Fibroblast of the aortic adventitia (primary cell): Measurements from ENCODE around the gene CDK8. TPM values are rescaled to one million over a fixed set of nuclear protein-coding genes. Genes with fewer than 3 reads are reported as not detected.

Experiments
- DNase-seq: peaks from one replicate; pipeline ENCODE4 v3.0.0-alpha.2; 2010; ENCODE audit warnings: low read depth
- H3K4me3 ChIP-seq: 2 replicates; pipeline ENCODE4 v1.5.1; 2011; ENCODE audit warnings: low read depth, mild to moderate bottlenecking, control low read depth, low read length, moderate library complexity
- total RNA-seq: library from RNA; depleted of rRNA; stranded (reverse); fragments of >200 nt; gene quantifications from 2 replicates; pipeline ENCODE4 v1.2.3, GENCODE V29; 2012; ENCODE audit warnings: low replicate concordance
- TF ChIP-seq, protein P1 (sequence below): IDR thresholded peaks from 2 replicates; pipeline ENCODE4 v1.5.1; 2011; ENCODE audit warnings: mild to moderate bottlenecking, low read length, control low read depth, inconsistent platforms; ENCODE audit not compliant: insufficient read depth

Gene CDK8
- total RNA-seq, 1 donor = 13.6 TPM

DNA sequence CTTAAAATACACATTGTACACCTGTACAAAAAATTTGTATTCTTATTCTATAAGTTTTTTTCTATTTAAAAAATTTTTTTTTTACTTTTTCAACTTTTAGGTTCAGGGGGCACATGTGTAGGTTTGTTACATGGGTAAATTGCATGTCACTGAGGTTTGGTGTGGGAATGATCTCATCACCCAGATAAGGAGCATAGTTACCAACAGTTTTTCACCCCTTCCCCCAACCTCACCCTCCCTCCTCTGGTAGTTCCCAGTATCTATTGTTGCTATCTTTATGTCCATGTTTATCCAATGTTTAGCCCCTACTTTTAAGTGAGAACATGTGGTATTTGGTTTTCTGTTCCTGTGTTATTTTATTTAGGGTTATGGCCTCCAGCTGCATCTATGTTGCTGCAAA, 89.9 kb downstream of the CDK8 start:
- H3K4me3 ChIP-seq = no peak overlapping the region
- TF ChIP-seq, protein P1, sequence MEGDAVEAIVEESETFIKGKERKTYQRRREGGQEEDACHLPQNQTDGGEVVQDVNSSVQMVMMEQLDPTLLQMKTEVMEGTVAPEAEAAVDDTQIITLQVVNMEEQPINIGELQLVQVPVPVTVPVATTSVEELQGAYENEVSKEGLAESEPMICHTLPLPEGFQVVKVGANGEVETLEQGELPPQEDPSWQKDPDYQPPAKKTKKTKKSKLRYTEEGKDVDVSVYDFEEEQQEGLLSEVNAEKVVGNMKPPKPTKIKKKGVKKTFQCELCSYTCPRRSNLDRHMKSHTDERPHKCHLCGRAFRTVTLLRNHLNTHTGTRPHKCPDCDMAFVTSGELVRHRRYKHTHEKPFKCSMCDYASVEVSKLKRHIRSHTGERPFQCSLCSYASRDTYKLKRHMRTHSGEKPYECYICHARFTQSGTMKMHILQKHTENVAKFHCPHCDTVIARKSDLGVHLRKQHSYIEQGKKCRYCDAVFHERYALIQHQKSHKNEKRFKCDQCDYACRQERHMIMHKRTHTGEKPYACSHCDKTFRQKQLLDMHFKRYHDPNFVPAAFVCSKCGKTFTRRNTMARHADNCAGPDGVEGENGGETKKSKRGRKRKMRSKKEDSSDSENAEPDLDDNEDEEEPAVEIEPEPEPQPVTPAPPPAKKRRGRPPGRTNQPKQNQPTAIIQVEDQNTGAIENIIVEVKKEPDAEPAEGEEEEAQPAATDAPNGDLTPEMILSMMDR = no peak
- no peak for DNase-seq

GRCh38 chr13:26344980-26345379, 91.1 kb downstream of the CDK8 start:
- no peak overlapping the region for H3K4me3 ChIP-seq
- TF ChIP-seq, protein P1 = no peak
- no peak for DNase-seq

GRCh38 chr13:26348966-26349365, 95.0 kb downstream of the CDK8 start:
- TF ChIP-seq, protein P1 = no peak
- DNase-seq = no peak
- H3K4me3 ChIP-seq = no peak overlapping the region

DNA sequence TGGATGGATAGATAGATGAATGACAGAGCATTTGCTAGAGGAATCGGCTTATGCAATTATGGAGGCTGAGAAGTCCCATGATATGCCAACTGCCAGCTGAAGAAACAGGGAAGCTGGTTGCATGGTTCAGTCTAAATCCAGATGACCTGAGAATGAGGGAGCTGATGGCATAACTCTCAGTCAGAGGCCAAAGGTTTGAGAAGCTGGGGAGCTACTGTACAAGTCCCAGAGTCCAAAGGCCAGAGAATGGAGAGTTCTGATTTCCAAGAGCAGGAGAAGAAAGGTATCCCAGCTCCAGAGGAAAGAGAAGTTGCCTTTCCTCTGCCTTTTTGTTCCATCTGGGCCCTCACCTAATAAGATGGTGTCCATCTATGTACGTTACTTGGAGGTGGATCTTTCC, 108.3 kb downstream of the CDK8 start:
- TF ChIP-seq, protein P1 = no peak
- no peak overlapping the region for H3K4me3 ChIP-seq
- no peak for DNase-seq

DNA sequence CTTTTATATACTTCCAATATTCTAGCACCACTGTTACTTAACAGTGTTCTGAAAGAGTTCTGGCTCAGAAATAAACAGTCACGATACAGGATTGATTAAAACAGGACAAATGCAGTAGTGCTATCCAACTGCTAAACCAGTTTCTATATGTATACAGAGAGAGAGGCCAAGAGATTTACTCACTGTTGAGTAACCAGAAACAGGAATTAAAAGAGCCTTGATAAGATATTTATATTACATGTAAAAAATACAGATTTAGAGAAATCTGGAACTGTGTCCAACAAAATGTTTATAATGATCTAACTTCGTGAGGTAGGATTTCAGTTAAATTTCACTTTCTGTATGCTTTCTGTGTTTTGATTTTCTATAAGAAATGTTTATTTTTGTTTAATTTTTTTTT, 116.6 kb downstream of the CDK8 start:
- TF ChIP-seq, protein P1 = no peak
- DNase-seq = no peak

DNA sequence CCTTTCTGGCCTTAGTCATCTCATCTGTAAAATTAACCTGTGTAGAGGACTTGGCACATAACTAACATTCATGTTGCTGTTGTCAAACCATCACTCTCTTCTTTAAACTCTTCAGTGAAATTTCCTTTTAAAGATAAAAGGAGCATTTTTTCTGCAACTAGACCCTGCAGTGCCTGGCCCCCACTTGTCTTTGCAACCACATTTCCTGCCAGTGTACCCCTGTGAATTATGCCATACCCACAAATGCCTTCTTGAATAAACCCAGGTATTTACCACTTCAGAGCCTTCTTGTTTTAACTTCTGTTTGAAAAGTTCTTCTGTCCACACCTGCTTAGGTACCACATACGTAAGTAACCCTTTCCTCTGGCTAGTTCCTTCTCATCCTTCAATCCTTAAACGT, 118.8 kb downstream of the CDK8 start:
- no peak for DNase-seq
- TF ChIP-seq, protein P1 = no peak
- H3K4me3 ChIP-seq = no peak overlapping the region

More for the DNA sequence above, 116.6 kb downstream of the CDK8 start:
- no peak overlapping the region for H3K4me3 ChIP-seq

DNA sequence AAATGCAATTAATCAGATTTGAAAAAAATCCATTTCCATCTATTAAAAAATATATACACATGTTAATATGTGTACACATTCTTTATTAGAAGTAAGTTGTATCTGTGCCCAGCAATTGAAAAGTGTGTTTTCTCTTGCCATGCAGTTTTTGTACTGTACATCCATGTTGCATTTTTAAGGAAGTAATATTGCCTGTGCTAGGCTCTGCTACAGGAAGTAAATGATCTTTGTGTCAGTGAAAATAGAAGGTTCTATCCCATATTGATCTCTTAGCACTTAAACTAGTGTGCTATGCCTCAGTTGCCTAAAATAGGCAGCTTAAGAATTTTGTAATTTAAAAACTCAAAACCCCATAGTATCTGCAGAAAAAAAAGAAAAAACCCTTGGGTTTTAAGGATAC, 122.5 kb downstream of the CDK8 start:
- no peak for DNase-seq
- H3K4me3 ChIP-seq = no peak overlapping the region
- TF ChIP-seq, protein P1 = no peak
